CD14-positive monocyte (primary cell): ENCODE results near the gene CUBN. TPM values are rescaled to one million over a fixed set of nuclear protein-coding genes. Genes with fewer than 3 reads are reported as not detected.

Experiments
- DNase-seq, 3 donors: peaks; one replicate each; pipeline ENCODE4 v3.0.0-alpha.2; 2011 to 2022
- H2AFZ ChIP-seq: 2 replicates; pipeline ENCODE4 v1.6.0; 2012; ENCODE audit warnings: mild to moderate bottlenecking, low read depth, low read length, inconsistent platforms; ENCODE audit not compliant: insufficient read depth, poor library complexity, severe bottlenecking
- H3K27ac ChIP-seq, 2 donors: 1 replicate in 1 of 2; 2 replicates in 1 of 2; pipeline ENCODE4 v1.5.1; 2012 to 2013; ENCODE audit warnings: low read length in 2 of 2, control low read depth in 1 of 2, inconsistent platforms in 1 of 2, low read depth in 1 of 2, mild to moderate bottlenecking in 1 of 2
- H3K27me3 ChIP-seq, 2 donors: one replicate each; pipeline versions ENCODE4 v1.6.0 to v1.6.1; 2011 to 2013; ENCODE audit warnings: low read length in 2 of 2; ENCODE audit not compliant: control insufficient read depth in 2 of 2, insufficient read depth in 2 of 2
- H3K36me3 ChIP-seq, 2 donors: replicated peaks in 1 of 2; 1 replicate in 1 of 2; 2 replicates in 1 of 2; pipeline versions ENCODE4 v1.5.1 to v1.6.1; 2012 to 2013; ENCODE audit warnings: low read length in 2 of 2, control low read depth in 1 of 2, inconsistent platforms in 1 of 2, mild to moderate bottlenecking in 1 of 2; ENCODE audit not compliant: insufficient read depth in 2 of 2, control insufficient read depth in 1 of 2
- H3K4me1 ChIP-seq, 2 donors: 1 replicate in 1 of 2; 2 replicates in 1 of 2; pipeline versions ENCODE4 v1.5.1 to v1.6.1; 2012 to 2013; ENCODE audit warnings: low read length in 2 of 2, control low read depth in 1 of 2, inconsistent platforms in 1 of 2, mild to moderate bottlenecking in 1 of 2, moderate library complexity in 1 of 2; ENCODE audit not compliant: insufficient read depth in 2 of 2, control insufficient read depth in 1 of 2
- H3K4me2 ChIP-seq: replicated peaks from 2 replicates; pipeline ENCODE3; 2012; ENCODE audit warnings: low read length, moderate library complexity, mild to moderate bottlenecking; ENCODE audit not compliant: poor library complexity, severe bottlenecking; ENCODE audit errors: extremely low read depth
- H3K4me3 ChIP-seq, 3 experiments: fragments of 200-600 bp in 1 of 3; sonication (generic) in 1 of 3; replicated peaks in 1 of 3; 1 replicate in 2 of 3; 2 replicates in 1 of 3; pipeline ENCODE4 v1.5.1; 2011 to 2013; ENCODE audit warnings: low read length in 3 of 3, mild to moderate bottlenecking in 3 of 3, control low read depth in 2 of 3, low read depth in 2 of 3, inconsistent platforms in 1 of 3, moderate library complexity in 1 of 3
- H3K79me2 ChIP-seq: 2 replicates; pipeline ENCODE4 v1.6.0; 2012; ENCODE audit warnings: mild to moderate bottlenecking, control low read depth, inconsistent platforms, low read length, moderate library complexity; ENCODE audit not compliant: insufficient read depth
- H3K9ac ChIP-seq: 2 replicates; pipeline ENCODE4 v1.6.0; 2017; ENCODE audit warnings: low read length, mild to moderate bottlenecking; ENCODE audit not compliant: insufficient read depth, poor library complexity, severe bottlenecking
- H3K9me3 ChIP-seq, 2 donors: replicated peaks in 1 of 2; 1 replicate in 1 of 2; 2 replicates in 1 of 2; pipeline versions ENCODE4 v1.5.1 to v1.6.1; 2012 to 2013; ENCODE audit warnings: low read length in 2 of 2, control low read depth in 1 of 2; ENCODE audit not compliant: control insufficient read depth in 1 of 2, insufficient read depth in 1 of 2
- H4K20me1 ChIP-seq: 2 replicates; pipeline ENCODE4 v1.6.0; 2012; ENCODE audit warnings: mild to moderate bottlenecking, low read length, control low read depth, moderate library complexity; ENCODE audit not compliant: insufficient read depth
- H3K27ac Mint-ChIP-seq, 7 donors: one replicate each; pipeline ENCODE4 v1.8.0; 2020; ENCODE audit warnings: mild to moderate bottlenecking in 7 of 7, mixed read lengths in 7 of 7, moderate library complexity in 6 of 7, inconsistent platforms in 2 of 7
- H3K27me3 Mint-ChIP-seq, 3 donors: one replicate each; pipeline ENCODE4 v1.8.0; 2021 to 2022; ENCODE audit warnings: low read depth in 3 of 3, mild to moderate bottlenecking in 3 of 3, mixed read lengths in 3 of 3, moderate library complexity in 3 of 3, inconsistent platforms in 1 of 3
- H3K36me3 Mint-ChIP-seq, 2 donors: one replicate each; pipeline ENCODE4 v1.8.0; 2020; ENCODE audit warnings: mixed read lengths in 2 of 2, inconsistent platforms in 1 of 2, mild to moderate bottlenecking in 1 of 2
- H3K4me1 Mint-ChIP-seq: one replicate; pipeline ENCODE4 v1.8.0; 2020; ENCODE audit warnings: mild to moderate bottlenecking, mixed read lengths
- H3K4me3 Mint-ChIP-seq, 2 donors: one replicate each; pipeline ENCODE4 v1.8.0; 2020; ENCODE audit warnings: mild to moderate bottlenecking in 2 of 2, mixed read lengths in 2 of 2, moderate library complexity in 1 of 2
- H3K9me3 Mint-ChIP-seq, 7 donors: one replicate each; pipeline ENCODE4 v1.8.0; 2020 to 2022; ENCODE audit warnings: mixed read lengths in 7 of 7, mild to moderate bottlenecking in 6 of 7, moderate library complexity in 6 of 7, inconsistent platforms in 2 of 7
- WGBS: methylation state at CpG from one replicate; pipeline ENCODE4 v1.1.5; 2013; ENCODE audit warnings: missing lambda C conversion rate; ENCODE audit not compliant: insufficient coverage; 5-methylcytosine and 5-hydroxymethylcytosine counted together
- intact Hi-C, 2 donors: fragments of 100-400 bp; cut with micrococcal nuclease; formaldehyde crosslinking; loops; one replicate each; pipeline versions ENCODE4 v1.15.0 to v1.15.1; 2023
- polyA plus RNA-seq, 3 donors: library from polyadenylated mRNA; depleted of rRNA in 1 of 3; unstranded in 2 of 3; stranded (reverse) in 1 of 3; fragments of 300-500 nt in 2 of 3; fragments of >200 nt in 1 of 3; fragmentation: Illumina TruSeq in 2 of 3; gene quantifications; 1 replicate in 2 of 3; 2 replicates in 1 of 3; pipeline ENCODE4 v1.2.3, GENCODE V29; 2012 to 2021
- TF ChIP-seq, protein P1 (sequence below): fragments of 200-600 bp; IDR thresholded peaks from one replicate; pipeline ENCODE4 v1.8.0; 2022; ENCODE audit warnings: antibody characterized with exemption, mild to moderate bottlenecking

The CUBN gene
- polyA plus RNA-seq, 3 donors, result 0.95 TPM; not detected in 2

DNA sequence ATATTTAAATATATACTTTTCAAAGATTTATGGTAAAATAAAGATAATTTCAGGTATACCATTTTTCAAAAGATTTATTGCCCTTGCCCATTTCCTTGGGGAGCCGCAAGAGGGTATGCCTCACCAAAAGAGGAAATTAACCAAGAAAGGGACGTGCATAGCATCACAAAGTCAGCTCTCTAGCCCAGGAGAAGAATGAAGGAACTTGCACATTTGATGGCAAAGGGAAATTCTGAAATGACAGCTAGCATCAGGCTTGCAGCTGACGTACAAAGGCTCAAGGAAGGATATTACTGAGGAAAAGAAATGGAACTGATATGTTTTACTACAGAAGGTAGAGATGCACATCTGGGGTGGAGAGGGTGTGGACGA lies 218.8 kb downstream of the CUBN start:
- H4K20me1 ChIP-seq, result no peaks in the 10 kb centered on the region
- H3K36me3 Mint-ChIP-seq, result no peaks in the 10 kb centered on the region
- H3K36me3 ChIP-seq, result no peaks in the 10 kb centered on the region
- H3K4me1 ChIP-seq, result peaks cover 12 to 19% of the 10 kb centered on the region in 2 donors
- H3K9ac ChIP-seq, result no peak overlapping the region
- no peak overlapping the region for H3K4me3 ChIP-seq
- 0% methylated on average over 3 of the region's 4 CpGs for WGBS
- intact Hi-C loops, result loop anchor here in 1 of 2 donors (10.0 kb wide), 1 partner anchor 114 kb away; no protein-coding TSS in a partner anchor
- no peaks in the 10 kb centered on the region for H3K9me3 ChIP-seq
- H3K79me2 ChIP-seq, result no peaks in the 10 kb centered on the region
- no peak overlapping the region for H2AFZ ChIP-seq
- H3K27me3 ChIP-seq, result no peaks in the 10 kb centered on the region
- peaks cover 26% of the 10 kb centered on the region for H3K4me1 Mint-ChIP-seq
- peaks cover 3 to 4% (median 4%) of the 10 kb centered on the region in 7 donors for H3K9me3 Mint-ChIP-seq
- peak overlapping the region; percentile 1 for H3K4me2 ChIP-seq
- TF ChIP-seq, protein P1, sequence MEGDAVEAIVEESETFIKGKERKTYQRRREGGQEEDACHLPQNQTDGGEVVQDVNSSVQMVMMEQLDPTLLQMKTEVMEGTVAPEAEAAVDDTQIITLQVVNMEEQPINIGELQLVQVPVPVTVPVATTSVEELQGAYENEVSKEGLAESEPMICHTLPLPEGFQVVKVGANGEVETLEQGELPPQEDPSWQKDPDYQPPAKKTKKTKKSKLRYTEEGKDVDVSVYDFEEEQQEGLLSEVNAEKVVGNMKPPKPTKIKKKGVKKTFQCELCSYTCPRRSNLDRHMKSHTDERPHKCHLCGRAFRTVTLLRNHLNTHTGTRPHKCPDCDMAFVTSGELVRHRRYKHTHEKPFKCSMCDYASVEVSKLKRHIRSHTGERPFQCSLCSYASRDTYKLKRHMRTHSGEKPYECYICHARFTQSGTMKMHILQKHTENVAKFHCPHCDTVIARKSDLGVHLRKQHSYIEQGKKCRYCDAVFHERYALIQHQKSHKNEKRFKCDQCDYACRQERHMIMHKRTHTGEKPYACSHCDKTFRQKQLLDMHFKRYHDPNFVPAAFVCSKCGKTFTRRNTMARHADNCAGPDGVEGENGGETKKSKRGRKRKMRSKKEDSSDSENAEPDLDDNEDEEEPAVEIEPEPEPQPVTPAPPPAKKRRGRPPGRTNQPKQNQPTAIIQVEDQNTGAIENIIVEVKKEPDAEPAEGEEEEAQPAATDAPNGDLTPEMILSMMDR, result peak; percentile 14
- DNase-seq, result peak; percentile 74 to 93 (median 76)
- peak overlapping the region in 1 of 2 donors; percentile 12 for H3K4me3 Mint-ChIP-seq
- H3K27ac Mint-ChIP-seq, result peak overlapping the region; percentile 48 to 84 (median 80)
- peak overlapping the region in 1 of 2 donors; percentile 54 for H3K27ac ChIP-seq
- H3K27me3 Mint-ChIP-seq, result peaks cover 0 to 2% (median 0%) of the 10 kb centered on the region in 3 donors

DNA sequence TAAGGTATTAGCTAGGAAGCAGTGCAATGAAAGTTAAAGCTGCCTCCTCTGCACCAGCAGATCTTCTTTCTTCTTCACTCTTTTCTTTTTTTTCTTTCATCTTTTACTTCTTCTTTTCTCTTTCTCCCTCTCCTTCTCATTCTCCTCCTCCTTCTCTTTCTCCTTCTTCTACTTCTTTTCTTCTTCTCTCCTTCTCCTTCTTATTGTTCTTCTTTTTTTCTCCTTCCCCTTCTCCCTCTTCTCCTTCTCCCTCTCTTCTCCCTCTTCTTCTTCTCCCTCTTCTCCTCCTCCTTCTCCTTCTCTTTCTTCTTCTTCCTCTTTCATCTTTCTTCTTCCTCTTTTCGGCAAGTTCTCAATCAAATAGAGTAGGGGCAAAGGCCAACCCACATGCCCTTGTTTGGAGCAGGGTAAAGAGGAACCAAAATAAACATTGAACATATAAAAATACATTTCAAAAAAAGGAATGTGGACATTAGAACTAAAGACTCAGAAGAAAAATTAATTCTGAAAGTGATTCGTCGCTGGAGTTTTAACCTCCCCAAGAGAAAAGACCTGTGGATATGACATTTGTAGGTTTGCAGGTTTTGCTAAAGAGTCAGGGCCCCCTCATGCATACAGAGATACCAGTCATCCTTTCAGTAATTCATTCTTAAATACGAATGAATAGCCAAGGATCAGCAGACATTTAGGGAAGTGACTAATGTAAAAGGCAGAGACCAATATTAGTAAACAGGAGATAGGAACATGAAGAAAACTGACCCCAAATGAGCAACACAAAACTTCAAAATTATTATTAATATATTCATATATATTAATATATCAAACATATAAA lies 219.4 kb downstream of the CUBN start:
- no CpG with 5 or more reads among the region's 4 CpGs for WGBS
- no peaks in the 10 kb centered on the region for H3K36me3 Mint-ChIP-seq
- Histone ChIP-seq H4K20me1 (no peaks in the 10 kb centered on the region), H3K36me3 (no peaks in the 10 kb centered on the region), H3K4me3 (peak overlapping the region in 1 of 3 experiments; percentile 24), H3K4me1 (peaks cover 12 to 19% of the 10 kb centered on the region in 2 donors), H2AFZ (no peak overlapping the region), H3K79me2 (no peaks in the 10 kb centered on the region), H3K27me3 (no peaks in the 10 kb centered on the region), H3K27ac (peak overlapping the region in 1 of 2 donors; percentile 70), H3K9ac (no peak overlapping the region), H3K4me2 (peak overlapping the region; percentile 0), H3K9me3 (no peaks in the 10 kb centered on the region)
- peak overlapping the region; percentile 80 to 94 (median 90) for H3K27ac Mint-ChIP-seq
- intact Hi-C loops, result loop anchor here in 1 of 2 donors (10.0 kb wide), 2 partner anchors 115 to 325 kb away; no protein-coding TSS in a partner anchor
- peaks cover 0 to 2% (median 0%) of the 10 kb centered on the region in 3 donors for H3K27me3 Mint-ChIP-seq
- no peak overlapping the region for H3K4me3 Mint-ChIP-seq
- peak; percentile 43 to 70 (median 58) for DNase-seq
- TF ChIP-seq, protein P1, result no peak
- H3K9me3 Mint-ChIP-seq, result peaks cover 3 to 4% (median 4%) of the 10 kb centered on the region in 7 donors
- peaks cover 24% of the 10 kb centered on the region for H3K4me1 Mint-ChIP-seq
